Right atrium auricular region (tissue), 2 donors: Measurements from ENCODE around the gene TSPOAP1. TPM values are rescaled to one million over a fixed set of nuclear protein-coding genes. Genes with fewer than 3 reads are reported as not detected.

Experiments used
- DNase-seq: peaks from one replicate; pipeline ENCODE4 v3.0.0-alpha.2; 2019; ENCODE audit warnings: low spot score
- H3K27ac ChIP-seq, 2 donors: fragments of 200-600 bp; sonication (generic); 1 replicate in 1 of 2; 2 replicates in 1 of 2; pipeline ENCODE4 v1.5.1; 2016 to 2019
- H3K27me3 ChIP-seq, 2 donors: fragments of 200-600 bp; sonication (generic); one replicate each; pipeline versions ENCODE4 v1.5.1 to v1.6.0; 2017 to 2019
- H3K36me3 ChIP-seq: fragments of 200-600 bp; sonication (generic); one replicate; pipeline ENCODE4 v1.5.1; 2016
- H3K4me1 ChIP-seq, 2 donors: fragments of 200-600 bp; sonication (generic); one replicate each; pipeline versions ENCODE4 v1.5.1 to v1.6.0; 2017 to 2019
- H3K4me3 ChIP-seq, 2 donors: fragments of 200-600 bp; sonication (generic); 1 replicate in 1 of 2; 2 replicates in 1 of 2; pipeline ENCODE4 v1.5.1; 2017 to 2019; ENCODE audit warnings: mild to moderate bottlenecking in 1 of 2, moderate library complexity in 1 of 2
- H3K9me3 ChIP-seq, 2 donors: fragments of 200-600 bp; sonication (generic); one replicate each; pipeline ENCODE4 v1.5.1; 2019
- total RNA-seq, 2 donors: library from RNA; depleted of rRNA; stranded (reverse); fragments of >200 nt; gene quantifications; one replicate each; pipeline ENCODE4 v1.1.0, GENCODE V29; 2016
- TF ChIP-seq, protein P1 (sequence below), 2 donors: fragments of 200-600 bp; sonication (generic); IDR thresholded peaks; one replicate each; pipeline ENCODE4 v1.5.1; 2019; ENCODE audit warnings: antibody characterized with exemption in 2 of 2

Gene TSPOAP1
- total RNA-seq, 2 donors from 2014 or later = 6.1 to 8.5 TPM

DNA sequence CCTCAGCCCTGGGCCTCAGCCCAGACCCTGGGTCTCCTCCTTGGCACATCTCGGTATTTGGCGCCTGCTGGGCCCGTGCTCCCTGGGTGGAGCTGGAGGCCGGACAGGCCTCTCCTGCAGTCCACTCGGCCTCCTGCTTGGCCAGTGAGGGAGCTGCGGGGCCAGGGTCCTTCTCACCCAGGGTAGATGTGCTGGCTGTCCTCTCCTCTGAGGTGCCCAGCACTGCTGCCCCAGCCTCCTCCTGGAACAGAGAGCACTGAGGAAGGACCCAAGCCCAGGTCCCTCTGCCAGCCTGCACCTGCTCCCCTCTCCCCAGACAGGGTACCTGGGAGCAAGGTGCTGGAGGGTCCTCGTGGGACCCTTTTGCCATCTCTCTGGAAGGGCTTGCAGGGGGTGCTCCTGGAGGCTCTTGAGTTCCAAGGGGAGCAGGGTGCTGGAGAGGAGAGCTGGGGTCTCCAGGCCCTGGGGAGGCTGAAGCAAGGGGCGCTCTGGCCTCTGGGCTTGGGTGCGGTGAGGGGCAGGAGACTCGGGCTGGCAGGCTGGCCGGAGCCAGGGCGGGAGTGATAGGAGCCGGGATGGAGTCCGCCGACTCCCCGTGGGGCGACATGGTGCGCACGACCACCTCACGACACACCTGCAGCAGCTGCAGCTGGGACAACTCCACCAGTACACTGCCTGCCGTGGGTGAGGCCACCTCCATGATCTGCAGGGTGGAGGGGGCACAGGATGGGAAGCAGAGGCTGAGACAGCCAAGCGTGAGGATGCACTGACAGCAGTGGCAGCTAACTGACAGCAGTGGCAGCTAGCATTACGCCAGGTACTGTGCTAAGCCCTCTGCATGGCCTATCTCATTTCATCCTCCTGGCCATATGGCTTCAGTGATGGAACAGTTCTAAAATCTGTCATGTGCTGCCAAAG lies 17.8 kb downstream of the TSPOAP1 start:
- TF ChIP-seq, protein P1, sequence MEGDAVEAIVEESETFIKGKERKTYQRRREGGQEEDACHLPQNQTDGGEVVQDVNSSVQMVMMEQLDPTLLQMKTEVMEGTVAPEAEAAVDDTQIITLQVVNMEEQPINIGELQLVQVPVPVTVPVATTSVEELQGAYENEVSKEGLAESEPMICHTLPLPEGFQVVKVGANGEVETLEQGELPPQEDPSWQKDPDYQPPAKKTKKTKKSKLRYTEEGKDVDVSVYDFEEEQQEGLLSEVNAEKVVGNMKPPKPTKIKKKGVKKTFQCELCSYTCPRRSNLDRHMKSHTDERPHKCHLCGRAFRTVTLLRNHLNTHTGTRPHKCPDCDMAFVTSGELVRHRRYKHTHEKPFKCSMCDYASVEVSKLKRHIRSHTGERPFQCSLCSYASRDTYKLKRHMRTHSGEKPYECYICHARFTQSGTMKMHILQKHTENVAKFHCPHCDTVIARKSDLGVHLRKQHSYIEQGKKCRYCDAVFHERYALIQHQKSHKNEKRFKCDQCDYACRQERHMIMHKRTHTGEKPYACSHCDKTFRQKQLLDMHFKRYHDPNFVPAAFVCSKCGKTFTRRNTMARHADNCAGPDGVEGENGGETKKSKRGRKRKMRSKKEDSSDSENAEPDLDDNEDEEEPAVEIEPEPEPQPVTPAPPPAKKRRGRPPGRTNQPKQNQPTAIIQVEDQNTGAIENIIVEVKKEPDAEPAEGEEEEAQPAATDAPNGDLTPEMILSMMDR (IDR thresholded peaks at IDR 0.05) = no peak
- Histone ChIP-seq H3K4me3 (no peak overlapping the region), H3K27ac (no peak overlapping the region), H3K27me3 (no peaks in the 10 kb centered on the region), H3K4me1 (no peaks in the 10 kb centered on the region), H3K9me3 (no peaks in the 10 kb centered on the region), H3K36me3 (no peaks in the 10 kb centered on the region)
- no peak for DNase-seq

DNA sequence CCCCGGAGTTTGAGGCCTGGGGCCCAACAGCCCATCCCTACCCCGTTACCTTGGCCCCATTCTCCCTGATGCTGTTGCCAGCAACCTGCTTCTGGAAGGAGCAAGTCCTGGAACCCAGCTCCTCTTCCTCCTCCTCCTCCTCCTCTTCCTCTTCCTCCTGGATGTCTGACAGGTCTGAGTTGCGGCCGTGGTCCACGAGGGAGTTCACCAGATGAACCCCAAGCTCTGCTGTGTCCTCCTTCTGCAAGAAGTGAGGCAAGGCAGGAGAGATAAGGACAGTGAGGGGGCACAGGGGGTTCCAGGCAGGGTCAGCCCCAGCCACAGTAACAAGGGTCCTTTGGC lies 18.7 kb downstream of the TSPOAP1 start:
- no peak for DNase-seq
- no peaks in the 10 kb centered on the region for H3K27me3 ChIP-seq
- no peaks in the 10 kb centered on the region for H3K4me1 ChIP-seq
- TF ChIP-seq, protein P1 (IDR thresholded peaks at IDR 0.05) = no peak
- H3K36me3 ChIP-seq = no peaks in the 10 kb centered on the region
- no peak overlapping the region for H3K27ac ChIP-seq
- no peaks in the 10 kb centered on the region for H3K9me3 ChIP-seq
- no peak overlapping the region for H3K4me3 ChIP-seq

DNA sequence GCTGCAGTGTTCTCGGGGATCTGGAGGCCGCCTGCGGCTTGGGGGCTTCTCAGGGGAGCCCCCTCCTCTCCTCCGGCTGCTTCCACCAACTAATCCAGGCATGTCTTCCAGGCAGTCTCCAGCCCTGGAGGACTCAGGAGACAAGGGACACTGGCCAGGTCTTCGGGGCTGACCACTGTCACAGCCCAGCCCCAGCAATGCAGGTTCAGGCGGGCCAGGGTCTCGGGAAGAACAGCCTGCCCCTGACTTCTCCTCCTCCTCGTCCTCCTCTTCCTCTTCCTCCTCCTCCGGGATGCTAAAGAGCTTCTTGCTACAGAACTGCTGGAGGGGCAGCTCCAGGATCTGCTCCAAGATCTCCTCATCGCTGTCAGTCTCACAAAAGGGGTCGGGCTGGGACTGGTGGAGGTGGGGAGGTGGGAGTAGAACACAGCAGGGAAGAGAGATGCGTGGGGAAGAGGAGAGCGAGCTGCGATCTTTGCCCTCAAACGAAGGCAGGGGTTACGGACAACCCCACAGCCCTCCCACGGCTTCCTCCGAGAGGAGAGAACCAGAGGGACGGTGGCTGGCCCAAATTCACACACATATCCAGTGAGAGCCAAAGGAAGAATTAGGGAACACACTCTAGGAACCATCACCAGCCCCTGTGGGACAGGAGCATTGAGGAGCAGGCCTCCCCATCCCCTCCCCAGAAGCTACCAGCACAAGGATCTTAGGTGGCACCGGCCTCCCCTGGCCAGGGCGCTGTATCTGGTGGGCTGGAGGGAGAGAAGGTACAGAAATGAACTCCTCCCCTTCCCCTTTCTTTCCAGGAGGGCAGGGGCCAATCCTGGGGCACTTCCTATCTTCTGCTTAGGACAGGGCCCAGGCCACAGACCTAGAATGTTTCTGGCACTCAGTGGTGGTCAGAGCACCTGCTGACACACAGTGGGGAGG lies 19.3 kb downstream of the TSPOAP1 start:
- Histone ChIP-seq H3K27me3 (no peaks in the 10 kb centered on the region), H3K4me1 (no peaks in the 10 kb centered on the region), H3K27ac (no peak overlapping the region), H3K9me3 (no peaks in the 10 kb centered on the region), H3K36me3 (no peaks in the 10 kb centered on the region), H3K4me3 (no peak overlapping the region)
- DNase-seq = no peak
- TF ChIP-seq, protein P1 (IDR thresholded peaks at IDR 0.05) = no peak

DNA sequence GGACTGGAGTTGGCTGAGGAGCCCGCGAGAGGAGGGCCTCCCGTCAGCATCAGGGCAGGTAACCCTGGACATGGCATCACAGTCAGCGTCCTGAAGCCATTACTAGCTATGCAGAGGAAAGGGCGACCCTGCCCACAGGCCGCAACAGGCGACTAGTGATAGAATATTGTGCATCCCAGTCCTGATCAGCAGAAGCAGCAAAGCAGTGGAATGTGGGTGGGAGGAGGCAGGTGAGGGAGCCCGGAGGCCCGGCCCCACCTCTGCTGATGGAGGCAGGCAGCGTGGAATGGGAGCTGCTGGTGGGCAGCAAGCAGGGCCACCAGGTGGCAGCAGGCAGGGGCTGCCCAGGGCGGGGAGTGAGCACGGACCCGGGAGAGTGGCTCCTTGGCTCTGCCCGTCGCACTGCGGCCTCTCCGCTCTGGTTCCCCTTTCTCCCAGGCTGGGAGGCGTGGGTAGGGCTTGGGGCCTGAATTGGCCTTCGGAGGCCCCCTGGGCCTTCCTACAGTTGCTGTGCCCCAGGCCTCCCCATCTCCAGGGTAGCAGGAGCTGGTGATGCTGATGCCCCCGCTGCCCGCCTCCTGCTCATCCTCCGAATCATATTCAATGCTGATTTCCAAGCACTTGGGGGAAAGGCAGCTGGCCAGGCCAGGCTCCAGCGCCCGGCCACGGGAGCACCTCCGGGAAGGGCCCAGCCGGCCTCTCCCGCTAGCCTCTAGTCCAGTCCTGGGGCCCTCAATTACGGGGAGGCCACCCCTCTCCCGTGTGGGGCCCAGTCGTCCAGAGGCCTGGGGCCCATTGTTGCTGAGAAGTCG lies 20.2 kb downstream of the TSPOAP1 start:
- H3K9me3 ChIP-seq = no peaks in the 10 kb centered on the region
- H3K27ac ChIP-seq = no peak overlapping the region
- no peaks in the 10 kb centered on the region for H3K4me1 ChIP-seq
- H3K36me3 ChIP-seq = no peaks in the 10 kb centered on the region
- no peak overlapping the region for H3K4me3 ChIP-seq
- no peaks in the 10 kb centered on the region for H3K27me3 ChIP-seq
- TF ChIP-seq, protein P1 (IDR thresholded peaks at IDR 0.05) = no peak
- DNase-seq = no peak

DNA sequence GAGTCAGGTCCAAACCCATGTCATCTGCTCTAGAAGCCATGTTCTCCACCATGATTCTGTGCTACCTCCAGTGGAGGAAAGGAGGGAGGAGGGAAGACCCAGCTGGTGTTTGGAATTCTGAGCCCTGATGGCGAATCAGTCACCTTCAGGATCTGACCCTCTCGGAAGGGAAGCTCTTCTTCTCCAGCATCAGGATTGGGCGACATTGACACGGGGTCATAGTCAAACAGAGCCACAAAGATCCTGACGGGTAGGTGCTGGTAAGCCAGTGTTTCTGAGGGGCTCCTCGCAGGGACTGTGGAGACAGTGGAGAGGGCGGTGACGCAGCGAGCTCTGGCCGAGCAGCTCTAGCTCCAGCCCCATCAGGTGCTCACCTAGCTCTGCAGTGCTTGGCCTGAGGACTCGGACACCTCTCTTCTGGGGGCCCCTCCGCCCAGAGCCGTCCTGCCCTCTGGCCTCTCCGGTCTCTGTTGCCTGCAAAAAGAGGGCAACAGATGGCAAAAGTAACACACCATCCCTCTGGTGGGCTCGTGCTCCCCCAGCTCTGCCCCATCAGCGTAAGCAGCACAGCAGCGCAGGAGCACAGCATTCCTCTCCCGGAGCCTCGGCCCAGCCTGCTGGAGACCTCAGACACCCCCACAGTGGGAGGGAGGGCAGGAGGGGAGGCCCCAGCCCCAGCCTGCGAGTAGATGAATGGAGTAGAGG lies 21.0 kb downstream of the TSPOAP1 start:
- TF ChIP-seq, protein P1 (IDR thresholded peaks at IDR 0.05) = no peak
- H3K36me3 ChIP-seq = no peaks in the 10 kb centered on the region
- no peak overlapping the region for H3K27ac ChIP-seq
- no peak overlapping the region for H3K4me3 ChIP-seq
- H3K4me1 ChIP-seq = no peaks in the 10 kb centered on the region
- no peaks in the 10 kb centered on the region for H3K27me3 ChIP-seq
- H3K9me3 ChIP-seq = no peaks in the 10 kb centered on the region
- DNase-seq = no peak
